Measurements from ENCODE around the gene GAMT.

GRCh38 chr19:1435378-1435989 is 34.1 kb upstream of the GAMT start:
- TF ChIP-seq, protein P1, sequence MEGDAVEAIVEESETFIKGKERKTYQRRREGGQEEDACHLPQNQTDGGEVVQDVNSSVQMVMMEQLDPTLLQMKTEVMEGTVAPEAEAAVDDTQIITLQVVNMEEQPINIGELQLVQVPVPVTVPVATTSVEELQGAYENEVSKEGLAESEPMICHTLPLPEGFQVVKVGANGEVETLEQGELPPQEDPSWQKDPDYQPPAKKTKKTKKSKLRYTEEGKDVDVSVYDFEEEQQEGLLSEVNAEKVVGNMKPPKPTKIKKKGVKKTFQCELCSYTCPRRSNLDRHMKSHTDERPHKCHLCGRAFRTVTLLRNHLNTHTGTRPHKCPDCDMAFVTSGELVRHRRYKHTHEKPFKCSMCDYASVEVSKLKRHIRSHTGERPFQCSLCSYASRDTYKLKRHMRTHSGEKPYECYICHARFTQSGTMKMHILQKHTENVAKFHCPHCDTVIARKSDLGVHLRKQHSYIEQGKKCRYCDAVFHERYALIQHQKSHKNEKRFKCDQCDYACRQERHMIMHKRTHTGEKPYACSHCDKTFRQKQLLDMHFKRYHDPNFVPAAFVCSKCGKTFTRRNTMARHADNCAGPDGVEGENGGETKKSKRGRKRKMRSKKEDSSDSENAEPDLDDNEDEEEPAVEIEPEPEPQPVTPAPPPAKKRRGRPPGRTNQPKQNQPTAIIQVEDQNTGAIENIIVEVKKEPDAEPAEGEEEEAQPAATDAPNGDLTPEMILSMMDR (IDR thresholded peaks at IDR 0.05; ENCODE audit: low read depth, low read length), result no peak
- no peak for TF ChIP-seq POLR2A (IDR thresholded peaks at IDR 0.05; ENCODE audit: extremely low read depth, insufficient read length)

Data from NB4 (cell line).